NCI-H2107 (cell line): Measurements from ENCODE around the gene SRGAP1.

Experiments
- DNase-seq: peaks from one replicate; lab custom pipeline; 2025; lab: John Stamatoyannopoulos, UW

Gene SRGAP1

GRCh38 chr12:63907561-63907960 is 63.1 kb downstream of the SRGAP1 start:
- no peak for DNase-seq

- no peak for DNase-seq
Observed at GRCh38 chr12:63909746-63910145, 65.2 kb downstream of the SRGAP1 start.

- DNase-seq, result no peak
Observed at GRCh38 chr12:63911341-63911740, 66.8 kb downstream of the SRGAP1 start.

GRCh38 chr12:63912651-63913050 is 68.2 kb downstream of the SRGAP1 start:
- DNase-seq, result no peak

GRCh38 chr12:63913929-63914328 is 69.4 kb downstream of the SRGAP1 start:
- no peak for DNase-seq

GRCh38 chr12:63915105-63915800 is 70.8 kb downstream of the SRGAP1 start:
- no peak for DNase-seq

GRCh38 chr12:63916561-63917476 is 72.3 kb downstream of the SRGAP1 start:
- DNase-seq, result no peak

- DNase-seq, result no peak
Observed at GRCh38 chr12:63917477-63917862, 73.0 kb downstream of the SRGAP1 start.

GRCh38 chr12:63917864-63918799 is 73.6 kb downstream of the SRGAP1 start:
- DNase-seq, result no peak

GRCh38 chr12:63918800-63919300 is 74.3 kb downstream of the SRGAP1 start:
- DNase-seq, result no peak

- no peak for DNase-seq
Observed at GRCh38 chr12:63919756-63920155, 75.3 kb downstream of the SRGAP1 start.

GRCh38 chr12:63921157-63921556 is 76.7 kb downstream of the SRGAP1 start:
- no peak for DNase-seq

GRCh38 chr12:63922474-63922873 is 78.0 kb downstream of the SRGAP1 start:
- no peak for DNase-seq

- no peak for DNase-seq
Observed at GRCh38 chr12:63924781-63925180, 80.3 kb downstream of the SRGAP1 start.

GRCh38 chr12:63927511-63927910 is 83.0 kb downstream of the SRGAP1 start:
- DNase-seq, result no peak

- DNase-seq, result no peak
Observed at GRCh38 chr12:63928305-63928704, 83.8 kb downstream of the SRGAP1 start.

- no peak for DNase-seq
Observed at GRCh38 chr12:63929426-63929825, 84.9 kb downstream of the SRGAP1 start.

- no peak for DNase-seq
Observed at GRCh38 chr12:63930971-63931370, 86.5 kb downstream of the SRGAP1 start.

- no peak for DNase-seq
Observed at GRCh38 chr12:63931703-63932102, 87.2 kb downstream of the SRGAP1 start.

GRCh38 chr12:63934936-63935335 is 90.4 kb downstream of the SRGAP1 start:
- DNase-seq, result no peak

GRCh38 chr12:63935361-63935760 is 90.9 kb downstream of the SRGAP1 start:
- no peak for DNase-seq
